ENCODE results near the gene FARP1. TPM values are rescaled to one million over a fixed set of nuclear protein-coding genes. Genes with fewer than 3 reads are reported as not detected.

FARP1 gene
- total RNA-seq, 1 donor from 2014 or later = 357 TPM

DNA sequence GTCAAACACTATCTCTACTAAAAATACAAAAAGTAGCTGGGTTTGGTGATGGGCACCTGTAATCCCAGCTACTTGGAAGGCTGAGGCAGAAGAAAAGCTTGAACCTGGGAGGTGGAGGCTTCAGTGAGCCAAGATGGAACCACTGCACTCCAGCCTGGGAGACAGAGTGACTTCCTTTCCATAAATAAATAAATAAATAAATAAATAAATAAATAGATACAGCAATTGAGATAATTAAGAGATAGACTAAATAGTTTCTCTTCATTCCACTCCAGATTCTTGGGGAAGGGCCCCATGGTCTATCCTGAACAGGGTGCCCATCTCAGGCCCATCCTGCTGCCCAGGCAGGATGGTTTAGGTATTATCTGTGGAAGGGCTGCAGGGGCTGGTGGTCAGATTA is 24.0 kb upstream of the FARP1 start:
- Mint-ChIP-seq H3K36me3 (ENCODE audit: unreplicated experiment) (no peaks in the 10 kb centered on the region), H3K27me3 (ENCODE audit: unreplicated experiment) (no peaks in the 10 kb centered on the region), H3K4me3 (ENCODE audit: unreplicated experiment) (no peak overlapping the region), H3K27ac (ENCODE audit: unreplicated experiment) (no peak overlapping the region), H3K4me1 (ENCODE audit: unreplicated experiment) (no peaks in the 10 kb centered on the region), H3K9me3 (ENCODE audit: unreplicated experiment) (peaks cover 10% of the 10 kb centered on the region)
- DNase-seq (ENCODE audit: extremely low spot score, unreplicated experiment) = no peak
- TF ChIP-seq, protein P1, sequence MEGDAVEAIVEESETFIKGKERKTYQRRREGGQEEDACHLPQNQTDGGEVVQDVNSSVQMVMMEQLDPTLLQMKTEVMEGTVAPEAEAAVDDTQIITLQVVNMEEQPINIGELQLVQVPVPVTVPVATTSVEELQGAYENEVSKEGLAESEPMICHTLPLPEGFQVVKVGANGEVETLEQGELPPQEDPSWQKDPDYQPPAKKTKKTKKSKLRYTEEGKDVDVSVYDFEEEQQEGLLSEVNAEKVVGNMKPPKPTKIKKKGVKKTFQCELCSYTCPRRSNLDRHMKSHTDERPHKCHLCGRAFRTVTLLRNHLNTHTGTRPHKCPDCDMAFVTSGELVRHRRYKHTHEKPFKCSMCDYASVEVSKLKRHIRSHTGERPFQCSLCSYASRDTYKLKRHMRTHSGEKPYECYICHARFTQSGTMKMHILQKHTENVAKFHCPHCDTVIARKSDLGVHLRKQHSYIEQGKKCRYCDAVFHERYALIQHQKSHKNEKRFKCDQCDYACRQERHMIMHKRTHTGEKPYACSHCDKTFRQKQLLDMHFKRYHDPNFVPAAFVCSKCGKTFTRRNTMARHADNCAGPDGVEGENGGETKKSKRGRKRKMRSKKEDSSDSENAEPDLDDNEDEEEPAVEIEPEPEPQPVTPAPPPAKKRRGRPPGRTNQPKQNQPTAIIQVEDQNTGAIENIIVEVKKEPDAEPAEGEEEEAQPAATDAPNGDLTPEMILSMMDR (IDR thresholded peaks at IDR 0.05) = no peak

DNA sequence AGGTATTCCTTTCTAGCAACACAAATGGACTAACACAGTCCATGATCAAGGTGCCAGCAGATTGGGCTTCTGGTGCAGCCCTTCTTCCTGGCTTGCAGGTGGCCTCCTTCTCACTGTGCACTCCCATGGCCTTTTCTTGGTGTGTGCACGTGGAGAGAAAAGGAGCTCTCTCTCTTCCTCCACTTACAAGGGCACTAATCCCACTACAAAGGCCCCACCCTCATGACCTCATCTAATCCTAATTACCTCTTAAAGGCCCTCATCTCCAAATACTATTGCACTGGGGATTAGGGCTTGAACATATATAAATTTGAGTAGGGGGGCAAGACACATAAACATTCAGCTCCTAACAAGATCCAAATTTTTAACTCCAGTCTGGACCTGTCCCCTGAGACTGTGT is 19.7 kb upstream of the FARP1 start:
- no peaks in the 10 kb centered on the region for H3K36me3 Mint-ChIP-seq (ENCODE audit: unreplicated experiment)
- H3K27me3 Mint-ChIP-seq (ENCODE audit: unreplicated experiment) = no peaks in the 10 kb centered on the region
- H3K27ac Mint-ChIP-seq (ENCODE audit: unreplicated experiment) = no peak overlapping the region
- H3K9me3 Mint-ChIP-seq (ENCODE audit: unreplicated experiment) = peaks cover 10% of the 10 kb centered on the region
- no peaks in the 10 kb centered on the region for H3K4me1 Mint-ChIP-seq (ENCODE audit: unreplicated experiment)
- DNase-seq (ENCODE audit: extremely low spot score, unreplicated experiment) = no peak
- H3K4me3 Mint-ChIP-seq (ENCODE audit: unreplicated experiment) = no peak overlapping the region
- TF ChIP-seq, protein P1 (IDR thresholded peaks at IDR 0.05) = no peak

DNA sequence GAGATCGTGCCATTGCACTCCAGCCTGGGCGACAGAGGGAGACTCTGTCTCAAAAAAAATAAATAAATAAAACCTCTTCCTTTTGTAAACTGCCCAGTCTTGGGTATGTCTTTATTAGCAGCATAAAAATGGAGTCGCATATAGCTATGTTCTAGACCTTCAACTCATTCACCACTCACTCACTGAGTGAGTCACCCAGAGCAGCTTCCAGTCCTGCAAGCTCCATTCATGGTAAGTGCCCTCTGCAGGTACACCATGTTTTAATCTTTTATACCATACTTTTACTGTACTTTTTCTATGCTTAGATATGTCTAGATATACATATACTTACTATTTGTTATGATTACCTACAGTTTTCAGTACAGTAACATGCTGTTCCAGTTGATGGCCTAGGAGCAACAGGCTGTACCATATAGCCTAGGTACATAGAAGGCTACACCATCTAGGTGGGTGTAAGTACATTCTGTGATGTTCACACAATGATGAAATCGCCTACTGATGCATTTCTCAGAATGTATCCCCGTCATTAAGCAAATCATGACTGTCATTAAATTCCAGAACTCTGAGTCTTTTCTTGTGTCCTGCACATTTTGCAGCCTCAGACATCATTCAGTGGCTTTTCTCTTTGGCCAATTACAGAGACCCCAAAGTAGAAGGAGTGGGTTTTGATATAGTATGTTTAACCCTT is 13.7 kb upstream of the FARP1 start:
- Mint-ChIP-seq H3K36me3 (ENCODE audit: unreplicated experiment) (no peaks in the 10 kb centered on the region), H3K4me1 (ENCODE audit: unreplicated experiment) (no peaks in the 10 kb centered on the region), H3K9me3 (ENCODE audit: unreplicated experiment) (no peaks in the 10 kb centered on the region), H3K27ac (ENCODE audit: unreplicated experiment) (no peak overlapping the region), H3K4me3 (ENCODE audit: unreplicated experiment) (no peak overlapping the region), H3K27me3 (ENCODE audit: unreplicated experiment) (no peaks in the 10 kb centered on the region)
- TF ChIP-seq, protein P1 (IDR thresholded peaks at IDR 0.05) = no peak
- no peak for DNase-seq (ENCODE audit: extremely low spot score, unreplicated experiment)

DNA sequence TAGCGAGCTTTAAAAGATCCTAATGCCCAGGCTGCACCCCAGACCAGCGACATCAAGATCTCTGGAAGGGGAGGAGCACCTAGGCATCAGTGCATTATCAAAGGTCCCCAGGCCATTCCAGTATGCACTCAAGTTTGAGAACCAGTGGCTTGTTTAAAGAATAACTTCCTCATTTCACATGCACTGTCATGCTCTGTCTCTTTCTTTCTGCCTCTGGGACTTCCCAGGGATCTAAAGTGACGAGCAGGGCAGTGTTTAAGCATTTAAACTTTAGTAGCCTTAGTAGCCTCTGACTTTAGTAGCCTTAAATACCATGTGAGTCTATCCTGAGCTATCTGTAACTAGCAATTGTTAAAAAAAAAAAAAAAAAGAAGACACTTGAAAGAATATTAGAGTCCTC is 8.9 kb upstream of the FARP1 start:
- no peak for DNase-seq (ENCODE audit: extremely low spot score, unreplicated experiment)

DNA sequence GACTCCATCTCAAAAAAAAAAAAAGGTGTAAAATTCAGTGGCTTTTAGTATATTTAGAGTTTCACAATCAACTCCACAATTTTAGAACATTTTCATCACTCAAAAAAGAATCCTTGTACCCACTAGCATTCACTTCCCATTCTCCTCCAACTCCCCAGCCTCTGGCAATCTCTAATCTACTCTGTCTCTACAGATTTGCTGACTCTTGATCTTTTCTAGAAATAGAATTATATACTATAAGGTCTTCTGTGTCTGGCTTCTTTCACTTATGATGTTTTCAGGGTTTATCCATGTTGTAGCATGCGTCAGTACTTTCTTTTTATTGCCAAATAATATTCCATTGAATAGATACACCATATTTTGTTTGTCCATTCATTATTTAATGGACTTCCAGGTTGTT is 8.0 kb upstream of the FARP1 start:
- TF ChIP-seq, protein P1 (IDR thresholded peaks at IDR 0.05) = no peak
- no peak for DNase-seq (ENCODE audit: extremely low spot score, unreplicated experiment)
- Mint-ChIP-seq H3K4me3 (ENCODE audit: unreplicated experiment) (no peak overlapping the region), H3K27ac (ENCODE audit: unreplicated experiment) (no peak overlapping the region), H3K27me3 (ENCODE audit: unreplicated experiment) (no peaks in the 10 kb centered on the region), H3K4me1 (ENCODE audit: unreplicated experiment) (no peaks in the 10 kb centered on the region), H3K9me3 (ENCODE audit: unreplicated experiment) (no peaks in the 10 kb centered on the region), H3K36me3 (ENCODE audit: unreplicated experiment) (no peaks in the 10 kb centered on the region)

More for the DNA sequence above, 8.9 kb upstream of the FARP1 start:
- no peaks in the 10 kb centered on the region for H3K36me3 Mint-ChIP-seq (ENCODE audit: unreplicated experiment)
- TF ChIP-seq, protein P1 (IDR thresholded peaks at IDR 0.05) = no peak
- H3K27me3 Mint-ChIP-seq (ENCODE audit: unreplicated experiment) = no peaks in the 10 kb centered on the region
- H3K27ac Mint-ChIP-seq (ENCODE audit: unreplicated experiment) = no peak overlapping the region
- no peak overlapping the region for H3K4me3 Mint-ChIP-seq (ENCODE audit: unreplicated experiment)
- H3K4me1 Mint-ChIP-seq (ENCODE audit: unreplicated experiment) = no peaks in the 10 kb centered on the region
- no peaks in the 10 kb centered on the region for H3K9me3 Mint-ChIP-seq (ENCODE audit: unreplicated experiment)
